Measurements from ENCODE around the gene FREY1. TPM values are rescaled to one million over a fixed set of nuclear protein-coding genes. Genes with fewer than 3 reads are reported as not detected.

Gene FREY1
- total and polyA plus RNA-seq, 2 of the 8 experiments (the other 6 are each of a cell fraction or from before 2014, with no cell fraction given) = 0.32 to 1.1 TPM

- Histone ChIP-seq H3K14ac (ENCODE audit: insufficient read length) (no peak overlapping the region), H3K56ac (replicated peaks; ENCODE audit: insufficient read length, low read depth, low read length) (no peak overlapping the region), H3K4me1 (replicated peaks in 1 of 4; ENCODE audit: control insufficient read depth in 3 of 4, insufficient read depth in 4 of 4, low read length in 3 of 4) (peaks cover 0 to 5% (median 0%) of the 10 kb centered on the region in 4 experiments; a peak in 1 of 7 replicates), H4K91ac (replicated peaks; ENCODE audit: insufficient read length, low read length) (no peak overlapping the region), H2BK5ac (ENCODE audit: low read depth, low read length) (peak overlapping the region; percentile 17; the same call in 1 of the 2 replicates), H2BK20ac (ENCODE audit: low read length) (no peak overlapping the region), H3K9ac (replicated peaks in 1 of 4; ENCODE audit: extremely low read depth in 1 of 4, low read depth in 3 of 4, low read length in 3 of 4) (no peak overlapping the region), H3K4me3 (ENCODE audit: extremely low read depth in 1 of 4, insufficient read depth in 2 of 4, low read depth in 3 of 4, low read length in 4 of 4) (no peak overlapping the region), H3K27me3 (replicated peaks in 1 of 4; ENCODE audit: control insufficient read depth in 3 of 4, extremely low read depth in 1 of 4, insufficient read depth in 3 of 4, low read length in 3 of 4) (no peaks in the 10 kb centered on the region), H3K79me1 (ENCODE audit: low read depth, low read length) (no peaks in the 10 kb centered on the region; the same call in 1 of the 2 replicates), H3K27ac (ENCODE audit: low read depth, low read length) (no peak overlapping the region), H3K4me2 (ENCODE audit: insufficient read depth in 1 of 2, low read depth in 2 of 2, low read length in 2 of 2) (no peak overlapping the region), H3K23ac (ENCODE audit: insufficient read length) (no peak overlapping the region), H2AFZ (ENCODE audit: low read length) (no peak overlapping the region), H3K4ac (replicated peaks; ENCODE audit: insufficient read length, low read depth, low read length) (no peak overlapping the region), H2BK15ac (ENCODE audit: low read length) (no peak overlapping the region), H4K8ac (ENCODE audit: extremely low read depth, insufficient read depth, low read length) (no peak overlapping the region; the same call in 1 of the 2 replicates), H3K36me3 (ENCODE audit: control insufficient read depth in 2 of 4, insufficient read depth in 4 of 4, low read length in 3 of 4) (peaks cover 9 to 26% (median 14%) of the 10 kb centered on the region in 4 experiments; a peak in 7 of 8 replicates), H4K5ac (ENCODE audit: insufficient read length, low read depth, low read length) (no peak overlapping the region), H3K18ac (ENCODE audit: extremely low read depth, low read length) (no peak overlapping the region), H3K23me2 (ENCODE audit: low read depth, low read length) (no peaks in the 10 kb centered on the region), H2BK120ac (replicated peaks; ENCODE audit: low read depth, low read length) (no peak overlapping the region), H3K79me2 (ENCODE audit: control insufficient read depth in 1 of 2, insufficient read depth in 2 of 2, low read length in 2 of 2) (no peaks in the 10 kb centered on the region), H2AK5ac (ENCODE audit: low read depth, low read length) (no peak overlapping the region), H3K9me3 (ENCODE audit: insufficient read depth in 2 of 2, low read depth in 1 of 2, low read length in 1 of 2) (no peaks in the 10 kb centered on the region), H4K20me1 (replicated peaks in 1 of 2; ENCODE audit: control insufficient read depth in 1 of 2, insufficient read depth in 2 of 2, low read length in 2 of 2) (no peaks in the 10 kb centered on the region), H2BK12ac (ENCODE audit: low read depth, low read length) (no peak overlapping the region)
- ChIA-PET POLR2A (ENCODE audit: partially characterized antibody) (interaction anchor here (1.2 to 13.6 kb wide), 2 partner anchors 12 to 393 kb away, joined by 3 to 115 read pairs; partner anchors contain the start of gene LARGE2), CTCF (ENCODE audit: partially characterized antibody) (interaction anchor here (0.6 to 1.9 kb wide), 5 partner anchors 11 to 91 kb away, joined by 3 to 7 read pairs (median 5); no protein-coding TSS in a partner anchor)
- DNase-seq (ENCODE audit: low read depth in 1 of 2, low spot score in 2 of 2) (no peak), FAIRE-seq (no peak)
- TF ChIP-seq RAD21 (IDR thresholded peaks at IDR 0.05 in 1 of 2, conservative IDR thresholded peaks at IDR 0.05 in 1 of 2; ENCODE audit: low read depth in 2 of 2, low read length in 2 of 2) (no peak), HDAC6 (IDR thresholded peaks at IDR 0.05; ENCODE audit: low read depth, low read length) (no peak)
- 94% methylated on average over 8 of the region's 8 CpGs; no CpG with 5 or more reads in 1 of the 2 experiments for WGBS, 2 experiments (ENCODE audit: extremely low coverage in 1 of 2, insufficient coverage in 1 of 2, insufficient read length in 1 of 2, insufficient replicate concordance in 2 of 2, low coverage in 1 of 2, low lambda C conversion rate in 2 of 2, missing lambda C conversion rate in 1 of 2)
These were observed 28.4 kb upstream of the FREY1 start for GRCh38 chr11:45935349-45936064.
